GM19467 (cell line): Measurements from ENCODE around the gene KRTAP5-10.
"Not testable (repeated sequence)": the region's sequence is repeated elsewhere in the genome, so short reads cannot be mapped to it uniquely, and the experiment has no call there.

Experiments
- ATAC-seq: cut with Tn5 transposase; IDR thresholded peaks from one replicate; pipeline ENCODE4 v1.9.1; 2021; ENCODE audit warnings: mild to moderate bottlenecking, moderate library complexity; ENCODE audit not compliant: unreplicated experiment

The KRTAP5-10 gene

DNA sequence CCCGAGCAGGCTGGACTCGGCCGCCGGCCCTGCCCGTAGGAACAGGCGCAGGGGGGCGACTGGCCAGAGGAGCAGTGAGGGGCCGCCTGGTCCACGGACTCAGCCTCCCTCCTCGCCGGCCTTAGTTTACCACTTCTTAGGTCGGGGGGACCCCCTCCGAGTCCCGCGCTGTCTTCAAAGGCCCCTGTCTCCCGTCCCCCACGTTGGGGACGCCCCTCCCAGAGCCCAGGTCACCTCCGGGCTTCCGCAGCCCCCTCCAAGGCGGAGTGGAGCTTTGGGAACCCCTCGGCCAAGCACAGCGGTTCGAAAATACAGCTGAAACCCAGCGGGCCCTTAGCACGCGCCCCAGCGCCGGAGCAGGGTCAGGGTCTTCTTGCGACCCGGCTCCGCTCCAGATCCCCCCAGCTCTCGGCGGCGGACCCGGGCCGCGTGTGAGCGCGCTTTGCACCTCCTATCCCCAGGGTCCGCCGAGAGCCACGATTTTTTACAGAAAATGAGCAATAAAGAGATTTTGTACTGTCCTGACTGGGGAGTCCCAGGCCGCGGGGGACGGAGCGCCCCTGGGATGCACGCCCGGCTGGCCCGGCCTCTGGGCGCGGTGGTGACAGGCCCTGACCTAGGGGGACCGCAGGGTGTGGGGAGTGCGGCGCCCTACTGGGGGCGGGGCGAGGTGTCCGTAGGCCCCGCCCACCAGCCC lies 42.3 kb downstream of the KRTAP5-10 start:
- ATAC-seq = not testable (repeated sequence)

DNA sequence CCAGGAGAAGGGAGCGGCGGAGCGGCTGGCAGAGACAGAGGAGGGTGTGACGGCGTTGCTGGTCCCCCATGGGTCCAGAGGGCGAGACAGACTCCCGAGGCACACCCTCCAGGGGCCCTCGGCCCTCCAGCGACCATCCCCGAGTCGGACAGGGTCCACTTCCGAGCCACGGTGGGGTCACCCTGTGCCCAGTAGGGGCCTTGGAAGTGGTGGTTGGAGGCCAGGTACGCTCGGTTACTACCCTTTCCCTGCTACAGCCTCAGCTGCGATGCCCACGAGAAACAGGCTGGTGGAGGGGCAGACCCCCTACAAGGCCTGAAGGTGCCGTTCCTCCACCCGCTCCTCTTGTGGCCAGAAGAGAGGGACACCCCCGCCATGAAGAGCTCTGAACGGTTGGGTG lies 42.9 kb downstream of the KRTAP5-10 start:
- not testable (repeated sequence) for ATAC-seq

DNA sequence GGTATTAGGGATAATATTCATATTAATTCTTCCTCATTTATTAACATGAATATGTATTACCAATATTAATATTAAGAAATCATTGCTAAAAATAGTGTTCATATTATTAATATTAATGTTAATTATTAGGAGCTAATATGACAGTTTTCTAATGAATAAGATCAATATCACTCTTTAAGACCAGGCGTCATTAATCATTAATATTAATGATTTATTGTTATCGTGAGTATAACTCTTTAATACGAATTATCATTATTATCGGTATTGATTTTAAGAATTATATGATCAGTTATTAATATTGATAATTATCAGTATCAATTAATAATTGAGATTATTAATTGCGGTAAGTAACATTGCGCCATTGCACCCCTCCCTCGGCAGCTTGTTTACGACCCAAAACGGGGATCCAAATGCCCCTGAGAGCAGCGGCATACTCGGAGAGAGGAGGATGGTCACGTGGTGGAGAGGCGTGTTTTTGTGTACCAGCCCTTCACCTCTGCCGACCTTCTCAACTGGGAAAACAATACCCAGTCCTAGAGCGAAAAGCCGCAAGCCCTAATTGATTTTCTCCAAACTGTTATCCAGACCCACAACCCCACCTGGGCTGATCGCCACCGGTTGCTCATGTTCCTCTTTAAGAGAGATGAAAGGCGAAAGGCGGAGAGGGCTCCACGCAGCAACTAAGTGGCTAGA lies 46.0 kb downstream of the KRTAP5-10 start:
- not testable (repeated sequence) for ATAC-seq

DNA sequence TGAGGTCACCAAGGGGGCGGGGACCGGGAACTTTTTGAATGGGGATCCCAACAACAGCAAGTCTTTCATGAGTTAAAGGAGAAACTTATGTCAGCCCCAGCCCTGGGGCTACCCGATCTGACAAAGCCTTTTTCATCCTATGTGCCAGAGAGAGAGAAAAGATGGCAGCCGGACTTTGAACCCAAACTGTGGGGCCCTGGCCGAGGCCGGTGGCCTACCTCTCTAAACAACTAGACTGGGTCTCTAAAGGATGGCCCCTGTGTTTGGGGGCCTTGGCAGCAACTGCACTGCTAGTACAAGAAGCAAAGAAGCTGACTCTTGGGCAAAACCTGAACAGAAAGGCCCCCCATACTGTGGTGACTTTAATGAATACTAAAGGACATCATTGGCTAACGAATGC lies 48.6 kb downstream of the KRTAP5-10 start:
- not testable (repeated sequence) for ATAC-seq

DNA sequence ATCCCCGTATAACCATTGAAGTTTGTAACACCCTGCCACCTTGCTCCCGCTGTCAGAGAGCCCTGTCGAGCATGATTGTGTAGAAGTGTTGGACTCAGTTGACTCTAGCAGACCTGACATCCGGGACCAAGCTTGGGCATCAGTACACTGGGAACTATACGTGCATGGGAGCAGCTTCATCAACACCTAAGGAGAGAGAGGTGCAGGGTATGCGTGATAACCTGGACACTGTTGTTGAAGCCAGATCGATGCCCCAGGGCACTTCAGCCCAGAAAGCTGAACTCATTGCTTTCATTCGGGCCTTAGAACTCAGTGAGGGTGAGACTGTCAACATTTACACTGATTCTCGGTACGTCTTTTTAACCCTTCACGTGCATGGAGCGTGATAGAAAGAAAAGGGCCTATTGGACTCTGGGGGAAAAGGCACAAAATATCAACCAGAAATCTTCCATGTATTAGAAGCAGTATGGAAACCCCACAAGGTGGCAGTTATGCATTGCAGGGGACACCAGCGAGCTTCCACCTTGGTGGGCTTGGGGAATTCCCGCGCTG lies 49.1 kb downstream of the KRTAP5-10 start:
- ATAC-seq = not testable (repeated sequence)

DNA sequence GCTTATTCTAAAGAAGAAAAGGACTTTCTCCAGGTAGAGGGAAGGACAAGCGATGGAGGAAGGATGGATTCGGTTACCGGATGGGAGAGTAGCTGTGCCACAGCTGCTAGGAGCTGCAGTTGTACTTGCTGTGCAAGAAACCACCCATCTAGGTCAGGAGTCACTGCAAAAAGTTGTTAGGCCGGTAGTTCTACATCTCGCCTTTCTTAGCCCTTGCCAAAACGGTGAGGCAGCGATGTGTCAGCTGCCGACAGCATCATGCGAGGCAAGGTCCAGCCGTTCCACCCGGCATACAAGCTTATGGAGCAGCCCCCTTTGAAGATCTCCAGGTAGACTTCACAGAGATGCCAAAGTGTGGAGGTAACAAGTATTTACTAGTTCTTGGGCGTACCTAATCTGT lies 49.6 kb downstream of the KRTAP5-10 start:
- ATAC-seq = not testable (repeated sequence)
